OCI-LY1 (cell line): ENCODE data around the gene SF3B3.

ENCODE experiments used
- H2AFZ ChIP-seq: fragments of 200-600 bp; sonication (generic), shearing (Covaris generic); 2 replicates; pipeline ENCODE4 v1.6.0; 2014; ENCODE audit warnings: antibody characterized with exemption, mild to moderate bottlenecking, low read length
- H3F3A ChIP-seq: fragments of 200-600 bp; sonication (generic), shearing (Covaris generic); 2 replicates; pipeline ENCODE4 v1.6.0; 2014; ENCODE audit warnings: mild to moderate bottlenecking, antibody characterized with exemption, low read length, moderate library complexity; ENCODE audit not compliant: insufficient read depth
- H3K27ac ChIP-seq: fragments of 200-600 bp; sonication (generic); 2 replicates; pipeline ENCODE4 v1.5.1; 2014; ENCODE audit warnings: low read length, mixed run types, mild to moderate bottlenecking, low read depth; ENCODE audit not compliant: poor library complexity, severe bottlenecking
- H3K27me3 ChIP-seq: fragments of 200-600 bp; sonication (generic); 2 replicates; pipeline ENCODE4 v1.6.0; 2014; ENCODE audit warnings: antibody characterized with exemption, mild to moderate bottlenecking, low read length, moderate library complexity; ENCODE audit not compliant: insufficient read depth
- H3K36me3 ChIP-seq: fragments of 200-600 bp; sonication (generic); 2 replicates; pipeline ENCODE4 v1.6.1; 2014; ENCODE audit warnings: mild to moderate bottlenecking, antibody characterized with exemption, low read length, moderate library complexity, mixed read lengths; ENCODE audit not compliant: insufficient read depth
- H3K4me1 ChIP-seq: fragments of 200-600 bp; sonication (generic); 2 replicates; pipeline ENCODE4 v1.5.1; 2014; ENCODE audit warnings: mild to moderate bottlenecking, low read length, moderate library complexity; ENCODE audit not compliant: insufficient read depth, severe bottlenecking
- H3K4me2 ChIP-seq: fragments of 200-600 bp; sonication (generic), shearing (Covaris generic); 2 replicates; pipeline ENCODE4 v1.6.1; 2014; ENCODE audit warnings: low read length
- H3K4me3 ChIP-seq: fragments of 200-600 bp; sonication (generic); 2 replicates; pipeline ENCODE4 v1.5.1; 2014; ENCODE audit warnings: low read length, low read depth, mild to moderate bottlenecking, mixed read lengths; ENCODE audit not compliant: poor library complexity, severe bottlenecking
- H3K79me2 ChIP-seq: fragments of 200-600 bp; shearing (Covaris generic); 2 replicates; pipeline ENCODE4 v1.6.1; 2016; ENCODE audit warnings: mixed run types, low read length, mixed read lengths; ENCODE audit not compliant: insufficient read depth
- H3K9ac ChIP-seq: fragments of 200-600 bp; sonication (generic), shearing (Covaris generic); 2 replicates; pipeline ENCODE4 v1.6.1; 2014; ENCODE audit warnings: mild to moderate bottlenecking, low read length, mixed read lengths
- H3K9me2 ChIP-seq: fragments of 200-600 bp; sonication (generic), shearing (Covaris generic); 2 replicates; pipeline ENCODE4 v1.6.1; 2014; ENCODE audit warnings: low read depth, mild to moderate bottlenecking, low read length, mixed read lengths
- H3K9me3 ChIP-seq: fragments of 200-600 bp; shearing (Covaris generic); 2 replicates; pipeline ENCODE4 v1.6.1; 2014; ENCODE audit warnings: low read length, mixed read lengths
- H4K20me1 ChIP-seq: fragments of 200-600 bp; sonication (generic), shearing (Covaris generic); 2 replicates; pipeline ENCODE4 v1.6.0; 2016; ENCODE audit warnings: mild to moderate bottlenecking, low read length; ENCODE audit not compliant: insufficient read depth
- CTCF ChIP-seq: fragments of 200-600 bp; sonication (generic), shearing (Covaris generic); IDR thresholded peaks from 2 replicates; pipeline ENCODE4 v1.5.1; 2017; ENCODE audit warnings: mild to moderate bottlenecking, antibody characterized with exemption, low read length, moderate library complexity, mixed read lengths
- EZH2 ChIP-seq: fragments of 200-600 bp; sonication (generic), shearing (Covaris generic); IDR thresholded peaks from 2 replicates; pipeline ENCODE4 v1.8.0; 2017; ENCODE audit warnings: borderline replicate concordance, mixed run types, mild to moderate bottlenecking, antibody characterized with exemption, low read length, moderate library complexity, mixed read lengths

Gene SF3B3

GRCh38 chr16:70571623-70572022 is 48.0 kb downstream of the SF3B3 start:
- no peaks in the 10 kb centered on the region for H3K27me3 ChIP-seq

DNA sequence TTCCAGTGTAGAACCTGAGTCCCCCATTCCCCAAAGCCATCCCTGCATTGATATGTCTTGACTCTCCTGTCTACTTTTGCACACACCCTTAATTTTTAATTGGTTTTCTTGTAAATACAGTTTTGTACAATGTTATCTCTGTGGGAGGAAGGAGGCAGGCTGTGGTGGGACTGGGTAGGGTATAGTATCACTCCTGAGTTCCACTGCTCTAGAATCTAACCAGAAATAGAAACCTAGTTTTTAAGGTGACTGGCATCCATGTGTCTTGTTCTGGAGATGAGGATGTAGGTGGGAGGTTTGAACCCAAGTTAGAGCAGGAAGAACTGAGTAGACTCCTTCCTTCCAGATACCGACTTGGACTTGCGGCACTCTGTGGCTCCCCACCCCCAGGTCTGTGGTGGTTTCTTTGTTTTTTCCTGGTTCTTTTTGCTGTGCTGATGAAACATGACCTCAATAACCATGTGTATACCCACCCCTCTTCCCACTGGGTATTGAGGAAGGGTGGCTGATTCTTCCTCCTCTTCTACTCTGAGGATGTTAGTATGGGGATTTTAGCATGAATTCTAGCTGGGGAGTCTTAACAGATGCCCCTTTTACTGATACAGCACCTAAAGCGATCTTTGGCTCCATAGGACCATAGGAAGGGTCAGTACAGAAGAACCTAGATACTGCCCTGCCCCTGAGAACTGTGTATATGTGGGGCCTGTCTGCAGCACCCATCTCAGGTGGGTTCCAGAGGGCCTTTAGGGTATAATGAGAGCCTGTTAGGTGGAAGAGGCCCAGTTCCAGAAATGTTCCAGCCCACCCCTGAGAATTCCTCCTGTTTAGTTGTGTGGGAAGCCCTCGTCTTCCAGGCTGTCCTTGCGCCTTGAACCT is 48.7 kb downstream of the SF3B3 start:
- H3K79me2 ChIP-seq: no peaks in the 10 kb centered on the region
- H3K9me2 ChIP-seq: no peaks in the 10 kb centered on the region
- H3K9me3 ChIP-seq: no peaks in the 10 kb centered on the region
- H3F3A ChIP-seq: peaks cover 21% of the 10 kb centered on the region; the same call in 1 of the 2 replicates
- no peak overlapping the region for H2AFZ ChIP-seq
- H3K4me1 ChIP-seq: no peaks in the 10 kb centered on the region
- H4K20me1 ChIP-seq: no peaks in the 10 kb centered on the region
- no peak overlapping the region for H3K4me3 ChIP-seq
- H3K36me3 ChIP-seq: peaks cover 83% of the 10 kb centered on the region
- no peak overlapping the region for H3K4me2 ChIP-seq
- H3K27me3 ChIP-seq: no peaks in the 10 kb centered on the region
- TF ChIP-seq EZH2: no peak
- no peak for TF ChIP-seq CTCF
- no peak overlapping the region for H3K9ac ChIP-seq
- H3K27ac ChIP-seq: no peak overlapping the region

More at GRCh38 chr16:70571623-70572022, 48.0 kb downstream of the SF3B3 start:
- Histone ChIP-seq H3K9me3 (no peaks in the 10 kb centered on the region), H3F3A (peaks cover 23% of the 10 kb centered on the region; the same call in 1 of the 2 replicates), H3K27ac (no peak overlapping the region), H2AFZ (no peak overlapping the region), H3K79me2 (no peaks in the 10 kb centered on the region), H3K9ac (no peak overlapping the region), H3K4me2 (no peak overlapping the region), H3K9me2 (no peaks in the 10 kb centered on the region), H3K36me3 (peaks cover 90% of the 10 kb centered on the region), H3K4me1 (no peaks in the 10 kb centered on the region), H4K20me1 (no peaks in the 10 kb centered on the region), H3K4me3 (no peak overlapping the region)
- TF ChIP-seq EZH2: no peak
- no peak for TF ChIP-seq CTCF

GRCh38 chr16:70572926-70573270 is 49.3 kb downstream of the SF3B3 start:
- Histone ChIP-seq H3K79me2 (no peaks in the 10 kb centered on the region), H3K9ac (no peak overlapping the region), H3K9me3 (no peaks in the 10 kb centered on the region), H3K4me3 (no peak overlapping the region), H3F3A (peaks cover 20% of the 10 kb centered on the region; the same call in 1 of the 2 replicates), H3K4me2 (no peak overlapping the region), H3K9me2 (no peaks in the 10 kb centered on the region), H3K27me3 (no peaks in the 10 kb centered on the region), H3K27ac (no peak overlapping the region), H2AFZ (no peak overlapping the region), H3K4me1 (no peaks in the 10 kb centered on the region), H3K36me3 (peaks cover 77% of the 10 kb centered on the region), H4K20me1 (no peaks in the 10 kb centered on the region)
- TF ChIP-seq EZH2: no peak
- TF ChIP-seq CTCF: no peak
